Caco-2 (cell line): ENCODE measurements around the gene CNTF. TPM values are rescaled to one million over a fixed set of nuclear protein-coding genes. Genes with fewer than 3 reads are reported as not detected.

Source experiments
- BruUV-seq: library from RNA; stranded (reverse); fragments of 400-500 nt; replicated peaks from 2 replicates; lab custom pipeline; 2021; lab: Mats Ljungman, UMichigan
- CTCF ChIA-PET: fragments of 300-600 bp; sonication (Branson Sonifier 250); formaldehyde crosslinking; loops from one replicate; lab custom pipeline; 2022; ENCODE audit warnings: antibody characterized with exemption; lab: Charles Lee
- POLR2A ChIA-PET: fragments of 300-600 bp; sonication (Branson Sonifier 250); formaldehyde crosslinking; loops from one replicate; lab custom pipeline; 2022; ENCODE audit warnings: antibody characterized with exemption; lab: Charles Lee
- DNase-seq, 2 experiments: peaks; one replicate each; pipeline versions ENCODE4 v3.0.0 to v3.0.0-alpha.2; 2020 to 2022
- H3K27me3 ChIP-seq: replicated peaks from 2 replicates; pipeline ENCODE4 v1.6.0; 2011; ENCODE audit warnings: low read length; ENCODE audit not compliant: control insufficient read depth, insufficient read depth
- H3K36me3 ChIP-seq: 2 replicates; pipeline ENCODE4 v1.5.1; 2011; ENCODE audit warnings: low read length; ENCODE audit not compliant: control insufficient read depth, insufficient read depth
- H3K4me1 ChIP-seq: fragments of 250-450 bp; sonication (Bioruptor Pico); 2 replicates; pipeline ENCODE4 v1.5.1; 2020; ENCODE audit warnings: mild to moderate bottlenecking
- H3K4me3 ChIP-seq: 2 replicates; pipeline ENCODE4 v1.5.1; 2011; ENCODE audit warnings: low read depth, mild to moderate bottlenecking, control low read depth, low read length
- H3K9me3 ChIP-seq: fragments of 250-450 bp; sonication (Bioruptor Pico); 2 replicates; pipeline ENCODE4 v1.5.1; 2020; ENCODE audit warnings: mild to moderate bottlenecking, moderate library complexity
- H3K27ac Mint-ChIP-seq: one replicate; pipeline ENCODE4 v1.8.0; 2022; ENCODE audit warnings: mixed read lengths; ENCODE audit not compliant: unreplicated experiment
- H3K27me3 Mint-ChIP-seq: one replicate; pipeline ENCODE4 v1.8.0; 2022; ENCODE audit warnings: mixed read lengths; ENCODE audit not compliant: insufficient read depth, unreplicated experiment
- H3K36me3 Mint-ChIP-seq: one replicate; pipeline ENCODE4 v1.8.0; 2022; ENCODE audit warnings: mild to moderate bottlenecking, mixed read lengths; ENCODE audit not compliant: insufficient read depth, unreplicated experiment
- H3K4me1 Mint-ChIP-seq: one replicate; pipeline ENCODE4 v1.8.0; 2022; ENCODE audit warnings: low read depth, mixed read lengths; ENCODE audit not compliant: unreplicated experiment
- H3K4me3 Mint-ChIP-seq: one replicate; pipeline ENCODE4 v1.8.0; 2022; ENCODE audit warnings: mild to moderate bottlenecking, moderate library complexity, mixed read lengths; ENCODE audit not compliant: unreplicated experiment
- H3K9me3 Mint-ChIP-seq: one replicate; pipeline ENCODE4 v1.8.0; 2022; ENCODE audit warnings: mixed read lengths; ENCODE audit not compliant: unreplicated experiment
- intact Hi-C: fragments of 100-400 bp; cut with micrococcal nuclease; formaldehyde crosslinking; loops from one replicate; pipeline ENCODE4 v1.10.0; 2022; ENCODE audit not compliant: unreplicated experiment
- total RNA-seq: library from RNA; stranded (reverse); gene quantifications from 2 replicates; pipeline ENCODE4 v1.2.3, GENCODE V29; 2022
- TF ChIP-seq, protein P1 (sequence below), 2 experiments: fragments of 200-600 bp in 1 of 2; IDR thresholded peaks; 1 replicate in 1 of 2; 2 replicates in 1 of 2; pipeline versions ENCODE4 v1.5.1 to v1.8.0; 2011 to 2022; ENCODE audit warnings: antibody characterized with exemption in 1 of 2, control low read depth in 1 of 2, inconsistent platforms in 1 of 2, low read depth in 1 of 2, low read length in 1 of 2, mild to moderate bottlenecking in 1 of 2, moderate library complexity in 1 of 2; ENCODE audit not compliant: insufficient read depth in 1 of 2, severe bottlenecking in 1 of 2, unreplicated experiment in 1 of 2

Gene CNTF
- total RNA-seq, 1 experiment from 2014 or later = 3.3 TPM

- H3K27me3 Mint-ChIP-seq = no peaks in the 10 kb centered on the region
- H3K4me1 Mint-ChIP-seq = no peaks in the 10 kb centered on the region
- Histone ChIP-seq H3K27me3 (no peaks in the 10 kb centered on the region), H3K36me3 (no peaks in the 10 kb centered on the region), H3K9me3 (no peaks in the 10 kb centered on the region), H3K4me3 (no peak overlapping the region), H3K4me1 (peaks cover 3% of the 10 kb centered on the region; the same call in 1 of the 2 replicates)
- POLR2A ChIA-PET = no interaction called here
- intact Hi-C loops = no loop called here
- no peaks in the 10 kb centered on the region for H3K9me3 Mint-ChIP-seq
- no TSS peak for BruUV-seq
- TF ChIP-seq, protein P1, sequence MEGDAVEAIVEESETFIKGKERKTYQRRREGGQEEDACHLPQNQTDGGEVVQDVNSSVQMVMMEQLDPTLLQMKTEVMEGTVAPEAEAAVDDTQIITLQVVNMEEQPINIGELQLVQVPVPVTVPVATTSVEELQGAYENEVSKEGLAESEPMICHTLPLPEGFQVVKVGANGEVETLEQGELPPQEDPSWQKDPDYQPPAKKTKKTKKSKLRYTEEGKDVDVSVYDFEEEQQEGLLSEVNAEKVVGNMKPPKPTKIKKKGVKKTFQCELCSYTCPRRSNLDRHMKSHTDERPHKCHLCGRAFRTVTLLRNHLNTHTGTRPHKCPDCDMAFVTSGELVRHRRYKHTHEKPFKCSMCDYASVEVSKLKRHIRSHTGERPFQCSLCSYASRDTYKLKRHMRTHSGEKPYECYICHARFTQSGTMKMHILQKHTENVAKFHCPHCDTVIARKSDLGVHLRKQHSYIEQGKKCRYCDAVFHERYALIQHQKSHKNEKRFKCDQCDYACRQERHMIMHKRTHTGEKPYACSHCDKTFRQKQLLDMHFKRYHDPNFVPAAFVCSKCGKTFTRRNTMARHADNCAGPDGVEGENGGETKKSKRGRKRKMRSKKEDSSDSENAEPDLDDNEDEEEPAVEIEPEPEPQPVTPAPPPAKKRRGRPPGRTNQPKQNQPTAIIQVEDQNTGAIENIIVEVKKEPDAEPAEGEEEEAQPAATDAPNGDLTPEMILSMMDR (IDR thresholded peaks at IDR 0.05; ENCODE audit: insufficient read depth in 1 of 2, low read depth in 1 of 2, low read length in 1 of 2, severe bottlenecking in 1 of 2, unreplicated experiment in 1 of 2) = no peak
- no peak overlapping the region for H3K4me3 Mint-ChIP-seq
- no peak overlapping the region for H3K27ac Mint-ChIP-seq
- peaks cover 27% of the 10 kb centered on the region for H3K36me3 Mint-ChIP-seq
- DNase-seq = no peak
- CTCF ChIA-PET = no interaction called here
Observed at GRCh38 chr11:58586998-58587397, 35.5 kb upstream of the CNTF start.

GRCh38 chr11:58591659-58592058, 30.8 kb upstream of the CNTF start:
- peaks cover 18% of the 10 kb centered on the region for H3K4me1 Mint-ChIP-seq
- Histone ChIP-seq H3K4me3 (no peak overlapping the region), H3K36me3 (no peaks in the 10 kb centered on the region), H3K4me1 (no peaks in the 10 kb centered on the region), H3K9me3 (no peaks in the 10 kb centered on the region), H3K27me3 (no peaks in the 10 kb centered on the region)
- H3K27ac Mint-ChIP-seq = no peak overlapping the region
- CTCF ChIA-PET = no interaction called here
- TF ChIP-seq, protein P1 (IDR thresholded peaks at IDR 0.05; ENCODE audit: insufficient read depth in 1 of 2, low read depth in 1 of 2, low read length in 1 of 2, severe bottlenecking in 1 of 2, unreplicated experiment in 1 of 2) = no peak
- H3K36me3 Mint-ChIP-seq = peaks cover 34% of the 10 kb centered on the region
- POLR2A ChIA-PET = no interaction called here
- intact Hi-C loops = no loop called here
- no peaks in the 10 kb centered on the region for H3K27me3 Mint-ChIP-seq
- no peak overlapping the region for H3K4me3 Mint-ChIP-seq
- no TSS peak for BruUV-seq
- no peaks in the 10 kb centered on the region for H3K9me3 Mint-ChIP-seq
- DNase-seq = no peak

- Mint-ChIP-seq H3K27me3 (no peaks in the 10 kb centered on the region), H3K9me3 (no peaks in the 10 kb centered on the region), H3K4me1 (peaks cover 18% of the 10 kb centered on the region), H3K36me3 (peaks cover 38% of the 10 kb centered on the region), H3K4me3 (no peak overlapping the region), H3K27ac (peak overlapping the region; percentile 7)
- H3K27me3 ChIP-seq = no peaks in the 10 kb centered on the region
- ChIA-PET POLR2A (no interaction called here), CTCF (no interaction called here)
- intact Hi-C loops = no loop called here
- BruUV-seq = no TSS peak
- no peak overlapping the region for H3K4me3 ChIP-seq
- no peaks in the 10 kb centered on the region for H3K9me3 ChIP-seq
- TF ChIP-seq, protein P1 (IDR thresholded peaks at IDR 0.05; ENCODE audit: insufficient read depth in 1 of 2, low read depth in 1 of 2, low read length in 1 of 2, severe bottlenecking in 1 of 2, unreplicated experiment in 1 of 2) = no peak
- H3K4me1 ChIP-seq = peaks cover 3% of the 10 kb centered on the region; the same call in 1 of the 2 replicates
- no peaks in the 10 kb centered on the region for H3K36me3 ChIP-seq
- DNase-seq = no peak
Observed at GRCh38 chr11:58592760-58593472, 29.5 kb upstream of the CNTF start.
